GM12891 (cell line): ENCODE results near the gene POU2F2.

Source experiments
- PAX5 ChIP-seq: IDR thresholded peaks from 2 replicates; pipeline ENCODE4 v1.6.1; 2011; ENCODE audit warnings: low read length, moderate library complexity, mild to moderate bottlenecking; ENCODE audit not compliant: insufficient read depth, severe bottlenecking
- POLR2A ChIP-seq: IDR thresholded peaks from 2 replicates; pipeline ENCODE4 v1.6.1; 2011; ENCODE audit warnings: low read depth, low read length, control low read depth
- POLR2AphosphoS5 ChIP-seq: IDR thresholded peaks from 2 replicates; pipeline ENCODE4 v1.6.1; 2011; ENCODE audit warnings: low read depth, low read length, control low read depth
- POU2F2 ChIP-seq: IDR thresholded peaks from 2 replicates; pipeline ENCODE4 v1.6.1; 2011; ENCODE audit warnings: low read depth, mild to moderate bottlenecking, control low read depth, low read length, moderate library complexity
- SPI1 ChIP-seq: IDR thresholded peaks from 2 replicates; pipeline ENCODE4 v1.6.1; 2011; ENCODE audit warnings: low read depth, low read length, control low read depth
- TAF1 ChIP-seq: IDR thresholded peaks from 2 replicates; pipeline ENCODE4 v1.6.1; 2011; ENCODE audit warnings: low read depth, low read length, control low read depth

GRCh38 chr19:42174188-42174587, 41.9 kb upstream of the POU2F2 start:
- no peak for TF ChIP-seq TAF1
- TF ChIP-seq POLR2AphosphoS5, result no peak
- TF ChIP-seq PAX5, result no peak
- no peak for TF ChIP-seq POLR2A
- TF ChIP-seq SPI1, result no peak
- TF ChIP-seq POU2F2, result no peak
